Lung (tissue), 12 donors: ENCODE data around the gene ADM. TPM values are rescaled to one million over a fixed set of nuclear protein-coding genes. Genes with fewer than 3 reads are reported as not detected.

Source experiments
- ATAC-seq: fragments of 200-7000 bp; cut with Tn5 transposase; one replicate; pipeline ENCODE4 v1.9.1; 2020; ENCODE audit warnings: moderate number of reproducible peaks; ENCODE audit not compliant: insufficient read depth, low FRiP score
- DNase-seq, 3 donors: peaks; one replicate each; pipeline ENCODE4 v3.0.0-alpha.2; 2013 to 2017
- H3K27ac ChIP-seq, 2 donors: one replicate each; pipeline ENCODE4 v1.5.1; 2013; ENCODE audit warnings: mild to moderate bottlenecking in 2 of 2, moderate library complexity in 2 of 2, control low read depth in 1 of 2, inconsistent platforms in 1 of 2, low read depth in 1 of 2, low read length in 1 of 2
- H3K27me3 ChIP-seq, 3 donors: one replicate each; pipeline ENCODE4 v1.5.1; 2013; ENCODE audit warnings: low read length in 2 of 3; ENCODE audit not compliant: control insufficient read depth in 3 of 3, insufficient read depth in 3 of 3
- H3K36me3 ChIP-seq, 4 donors: one replicate each; pipeline ENCODE4 v1.5.1; 2013; ENCODE audit warnings: low read length in 4 of 4, mild to moderate bottlenecking in 1 of 4, moderate library complexity in 1 of 4; ENCODE audit not compliant: control insufficient read depth in 4 of 4, insufficient read depth in 4 of 4
- H3K4me1 ChIP-seq, 5 donors: one replicate each; pipeline ENCODE4 v1.5.1; 2013; ENCODE audit warnings: low read length in 5 of 5, mild to moderate bottlenecking in 2 of 5, moderate library complexity in 1 of 5; ENCODE audit not compliant: control insufficient read depth in 5 of 5, insufficient read depth in 5 of 5
- H3K4me3 ChIP-seq: one replicate; pipeline ENCODE4 v1.5.1; 2013; ENCODE audit warnings: mild to moderate bottlenecking, control low read depth, moderate library complexity
- H3K9ac ChIP-seq, 2 donors: one replicate each; pipeline ENCODE4 v1.5.1; 2013; ENCODE audit warnings: low read length in 2 of 2, control low read depth in 1 of 2; ENCODE audit not compliant: insufficient read depth in 1 of 2
- H3K9me3 ChIP-seq, 4 donors: one replicate each; pipeline ENCODE4 v1.5.1; 2013; ENCODE audit warnings: low read length in 3 of 4, mild to moderate bottlenecking in 1 of 4, moderate library complexity in 1 of 4; ENCODE audit not compliant: control insufficient read depth in 4 of 4, insufficient read depth in 3 of 4
- WGBS, 2 donors: extraction: QIAGEN DNeasy Blood & Tissue Kit; methylation state at CpG; one replicate each; pipeline ENCODE4 v1.1.7; 2013; 5-methylcytosine and 5-hydroxymethylcytosine counted together
- polyA plus RNA-seq, 2 donors: library from polyadenylated mRNA; stranded (reverse); fragments of 200-250 nt; gene quantifications; one replicate each; pipeline ENCODE4 v1.2.1, GENCODE V29; 2013
- total RNA-seq, 2 donors: library from RNA; depleted of rRNA in 1 of 2; stranded (reverse); fragments of >200 nt in 1 of 2; gene quantifications; one replicate each; pipeline ENCODE4 v1.2.1, GENCODE V29; 2014 to 2021
- TF ChIP-seq, protein P1 (sequence below): IDR thresholded peaks from 2 replicates; pipeline ENCODE4 v1.5.1; 2012; ENCODE audit warnings: mild to moderate bottlenecking; ENCODE audit errors: control extremely low read depth, extremely low read depth
- donor health status: control.
- donor health status: control.
- donor health status: Bipolar disorder and iron deficiency.
- donor health status: healthy.
- donor health status: DM: yes; HTN: yes; CAD: no.

ADM gene
- total and polyA plus RNA-seq, 4 donors = 16.2 to 349 (median 44.7) TPM

DNA sequence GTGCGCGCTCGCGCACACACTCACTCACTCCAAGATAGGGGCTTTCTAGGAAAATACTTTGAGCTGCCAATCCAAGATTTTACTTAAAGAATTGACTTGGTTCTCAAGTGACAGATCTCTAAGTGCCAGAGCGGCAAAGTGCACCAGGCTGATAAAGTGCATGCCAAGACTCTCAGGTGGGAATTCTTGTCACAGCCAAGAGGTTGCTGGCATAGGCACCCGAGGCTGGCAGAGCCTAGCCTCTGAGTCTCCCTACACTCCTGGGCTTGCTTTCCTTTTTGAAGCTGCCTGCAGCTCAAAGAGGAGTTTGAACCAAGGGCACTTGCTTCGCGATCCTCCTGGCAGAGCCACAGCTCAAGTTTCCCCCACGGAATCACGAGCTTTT lies 2.5 kb upstream of the ADM start:
- peak overlapping the region; percentile 8 to 92 for H3K9ac ChIP-seq
- H3K36me3 ChIP-seq = no peaks in the 10 kb centered on the region
- peak overlapping the region; percentile 69 to 88 for H3K27ac ChIP-seq
- no peaks in the 10 kb centered on the region for H3K9me3 ChIP-seq
- peak in 2 of 3 donors; percentile 49 to 67 for DNase-seq
- ATAC-seq = no peak
- H3K4me1 ChIP-seq = peaks cover 0 to 52% (median 9%) of the 10 kb centered on the region in 5 donors
- H3K27me3 ChIP-seq = peaks cover 0 to 10% (median 9%) of the 10 kb centered on the region in 3 donors
- 20 to 31% methylated on average over 10 of the region's 10 CpGs for WGBS, 2 donors
- TF ChIP-seq, protein P1, sequence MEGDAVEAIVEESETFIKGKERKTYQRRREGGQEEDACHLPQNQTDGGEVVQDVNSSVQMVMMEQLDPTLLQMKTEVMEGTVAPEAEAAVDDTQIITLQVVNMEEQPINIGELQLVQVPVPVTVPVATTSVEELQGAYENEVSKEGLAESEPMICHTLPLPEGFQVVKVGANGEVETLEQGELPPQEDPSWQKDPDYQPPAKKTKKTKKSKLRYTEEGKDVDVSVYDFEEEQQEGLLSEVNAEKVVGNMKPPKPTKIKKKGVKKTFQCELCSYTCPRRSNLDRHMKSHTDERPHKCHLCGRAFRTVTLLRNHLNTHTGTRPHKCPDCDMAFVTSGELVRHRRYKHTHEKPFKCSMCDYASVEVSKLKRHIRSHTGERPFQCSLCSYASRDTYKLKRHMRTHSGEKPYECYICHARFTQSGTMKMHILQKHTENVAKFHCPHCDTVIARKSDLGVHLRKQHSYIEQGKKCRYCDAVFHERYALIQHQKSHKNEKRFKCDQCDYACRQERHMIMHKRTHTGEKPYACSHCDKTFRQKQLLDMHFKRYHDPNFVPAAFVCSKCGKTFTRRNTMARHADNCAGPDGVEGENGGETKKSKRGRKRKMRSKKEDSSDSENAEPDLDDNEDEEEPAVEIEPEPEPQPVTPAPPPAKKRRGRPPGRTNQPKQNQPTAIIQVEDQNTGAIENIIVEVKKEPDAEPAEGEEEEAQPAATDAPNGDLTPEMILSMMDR = no peak
- H3K4me3 ChIP-seq = peak overlapping the region; percentile 43

DNA sequence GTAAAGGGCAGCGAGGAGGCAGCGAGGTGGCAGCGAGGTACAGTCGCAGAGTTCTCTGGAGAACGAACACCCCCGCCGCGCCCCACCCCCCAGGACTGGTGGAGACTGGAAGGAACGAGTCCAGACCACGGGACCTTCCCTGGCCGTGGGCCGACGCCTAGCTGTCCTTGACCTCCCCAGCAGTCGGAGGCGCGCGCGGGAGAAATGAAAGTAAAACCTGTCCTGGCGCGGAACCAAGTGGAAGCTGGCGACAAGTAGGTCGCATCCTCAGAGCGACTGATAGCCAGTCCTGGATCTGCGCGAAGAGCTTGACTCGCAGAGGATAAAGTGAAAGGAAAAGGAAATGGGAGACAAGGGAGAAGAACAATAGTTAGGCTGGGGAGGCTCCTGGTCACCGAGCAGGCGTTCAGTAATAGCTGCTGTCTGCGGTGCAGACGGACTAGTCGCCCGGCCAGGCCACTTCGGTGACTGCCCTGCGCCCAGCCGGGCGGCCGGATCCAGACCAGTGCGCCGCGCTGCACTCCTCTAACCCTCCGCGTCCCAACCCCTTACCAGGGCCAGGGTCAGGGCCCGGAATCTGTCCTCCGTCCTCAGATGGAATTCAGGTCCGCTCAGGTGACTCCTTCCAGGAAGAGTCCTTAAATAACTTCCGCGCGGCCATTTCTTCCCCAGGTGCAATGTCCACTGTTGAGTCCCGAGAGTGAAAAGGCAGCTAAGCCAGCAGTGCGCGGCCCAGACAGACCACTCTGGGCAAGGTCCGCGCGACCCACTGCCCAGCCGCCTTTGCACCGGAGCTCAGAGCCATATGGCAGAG lies 1.9 kb upstream of the ADM start:
- ATAC-seq (peak; percentile 44), DNase-seq (peak; percentile 73 to 84 (median 81))
- H3K36me3 ChIP-seq = no peaks in the 10 kb centered on the region
- H3K27me3 ChIP-seq = peaks cover 0 to 13% (median 9%) of the 10 kb centered on the region in 3 donors
- 0 to 1% methylated on average over 56 of the region's 56 CpGs for WGBS, 2 donors
- H3K9me3 ChIP-seq = no peaks in the 10 kb centered on the region
- peak overlapping the region; percentile 8 to 92 for H3K9ac ChIP-seq
- peak overlapping the region; percentile 69 to 88 for H3K27ac ChIP-seq
- peaks cover 0 to 56% (median 6%) of the 10 kb centered on the region in 5 donors for H3K4me1 ChIP-seq
- peak overlapping the region; percentile 43 for H3K4me3 ChIP-seq
- TF ChIP-seq, protein P1 = no peak

DNA sequence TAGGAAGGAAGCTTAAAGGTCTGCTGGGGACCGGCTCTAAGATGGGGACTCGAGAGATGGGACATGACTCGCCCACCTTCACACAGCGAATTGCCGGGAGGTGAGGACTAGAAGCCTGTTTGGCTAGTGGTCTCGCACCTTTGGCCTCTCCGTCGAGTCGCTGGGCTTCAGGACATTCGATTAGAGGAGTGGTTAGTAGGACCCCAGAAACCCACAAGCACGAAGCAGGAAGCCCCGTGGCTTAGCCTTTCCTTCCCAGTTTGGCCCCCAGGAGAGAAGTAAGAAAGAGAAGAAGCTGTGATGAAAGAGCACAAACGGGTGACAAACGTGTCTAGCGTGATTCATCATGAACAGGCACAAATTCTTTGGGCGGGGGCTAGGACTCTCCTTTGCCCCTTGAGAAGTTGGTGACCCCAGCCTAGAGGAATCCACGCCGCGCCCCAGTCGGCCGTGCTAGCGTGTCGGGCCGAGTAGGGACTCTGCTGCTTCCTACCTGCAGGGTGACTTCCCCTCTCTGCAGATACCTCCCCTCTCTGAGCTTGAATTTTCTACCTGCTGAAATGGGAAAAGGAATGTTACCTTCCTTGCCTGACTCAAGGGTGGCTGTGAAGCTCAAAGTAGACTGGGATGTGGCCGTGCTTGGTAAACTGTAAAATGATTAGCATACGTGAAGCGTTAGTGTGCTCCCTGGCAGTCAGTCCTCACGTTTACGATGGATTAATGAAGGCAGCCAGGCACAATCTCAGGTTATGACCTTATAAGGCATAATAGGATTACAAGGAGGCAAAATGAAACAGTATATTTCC lies 1.1 kb upstream of the ADM start:
- Histone ChIP-seq H3K27ac (peak overlapping the region; percentile 69 to 88), H3K9me3 (no peaks in the 10 kb centered on the region), H3K4me3 (peak overlapping the region; percentile 43), H3K27me3 (peaks cover 0 to 13% (median 10%) of the 10 kb centered on the region in 3 donors), H3K4me1 (peaks cover 0 to 64% (median 6%) of the 10 kb centered on the region in 5 donors), H3K9ac (peak overlapping the region in 1 of 2 donors; percentile 92), H3K36me3 (no peaks in the 10 kb centered on the region)
- 11 to 19% methylated on average over 29 of the region's 29 CpGs for WGBS, 2 donors
- ATAC-seq = no peak
- TF ChIP-seq, protein P1 = no peak
- peak in 2 of 3 donors; percentile 46 to 56 for DNase-seq
